Measurements from ENCODE around the gene LYZL1.
"Not testable (repeated sequence)": the region's sequence is repeated elsewhere in the genome, so short reads cannot be mapped to it uniquely, and the experiment has no call there.

Gene LYZL1

DNA sequence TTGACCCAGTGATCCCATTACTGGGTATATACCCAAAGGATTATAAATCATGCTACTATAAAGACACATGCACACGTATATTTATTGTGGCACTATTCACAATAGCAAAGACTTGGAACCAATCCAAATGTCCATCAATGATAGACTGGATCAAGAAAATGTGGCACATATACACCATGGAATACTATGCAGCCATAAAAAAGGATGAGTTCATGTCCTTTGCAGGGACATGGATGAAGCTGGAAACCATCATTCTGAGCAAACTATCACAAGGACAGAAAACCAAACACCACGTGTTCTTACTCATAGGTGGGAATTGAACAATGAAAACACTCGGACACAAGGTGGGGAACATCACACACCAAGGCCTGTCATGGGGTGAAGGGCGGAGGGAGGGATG, 48.7 kb downstream of the LYZL1 start:
- not testable (repeated sequence) for DNase-seq

GRCh38 chr10:29343607-29344038, 54.8 kb downstream of the LYZL1 start:
- DNase-seq, result no peak

DNA sequence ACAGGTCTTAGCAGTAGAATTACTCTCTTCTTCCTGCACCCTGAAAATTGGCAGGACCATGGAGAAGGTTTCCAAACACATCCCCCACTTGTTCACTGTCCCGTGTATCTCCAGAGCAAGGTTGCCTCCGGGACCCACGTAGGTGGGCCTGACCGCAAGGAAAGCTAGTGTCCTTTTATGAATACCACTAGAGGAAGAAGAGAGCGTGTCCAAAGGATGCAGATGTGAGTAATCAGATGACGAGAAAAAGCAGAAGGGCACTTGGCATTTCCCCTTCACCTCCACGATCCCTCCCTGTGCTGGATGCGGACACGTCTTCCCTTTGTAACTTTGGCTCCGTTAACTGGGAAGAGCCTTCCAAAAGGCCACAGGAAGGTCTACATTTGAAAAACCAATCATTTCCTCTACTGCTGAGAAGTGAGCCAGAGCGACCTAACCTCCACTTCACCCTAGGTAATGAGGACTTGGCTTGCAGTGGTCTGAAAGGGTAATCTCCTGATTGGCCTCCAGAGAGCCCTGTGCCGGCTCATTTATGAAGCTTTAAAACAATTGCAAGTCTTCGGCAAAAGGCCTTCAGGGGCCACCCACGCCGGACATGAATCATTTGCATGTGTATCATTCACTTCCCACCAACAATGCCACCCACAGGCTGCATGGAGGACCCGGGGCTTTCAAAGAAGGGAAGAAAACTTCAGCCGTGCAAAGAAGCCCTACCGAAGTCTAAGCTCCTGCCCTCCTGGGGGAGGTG, 55.4 kb downstream of the LYZL1 start:
- DNase-seq, result no peak

- DNase-seq, result no peak
These were observed 56.5 kb downstream of the LYZL1 start for GRCh38 chr10:29345144-29345909.

GRCh38 chr10:29345910-29346209, 57.0 kb downstream of the LYZL1 start:
- no peak for DNase-seq

DNA sequence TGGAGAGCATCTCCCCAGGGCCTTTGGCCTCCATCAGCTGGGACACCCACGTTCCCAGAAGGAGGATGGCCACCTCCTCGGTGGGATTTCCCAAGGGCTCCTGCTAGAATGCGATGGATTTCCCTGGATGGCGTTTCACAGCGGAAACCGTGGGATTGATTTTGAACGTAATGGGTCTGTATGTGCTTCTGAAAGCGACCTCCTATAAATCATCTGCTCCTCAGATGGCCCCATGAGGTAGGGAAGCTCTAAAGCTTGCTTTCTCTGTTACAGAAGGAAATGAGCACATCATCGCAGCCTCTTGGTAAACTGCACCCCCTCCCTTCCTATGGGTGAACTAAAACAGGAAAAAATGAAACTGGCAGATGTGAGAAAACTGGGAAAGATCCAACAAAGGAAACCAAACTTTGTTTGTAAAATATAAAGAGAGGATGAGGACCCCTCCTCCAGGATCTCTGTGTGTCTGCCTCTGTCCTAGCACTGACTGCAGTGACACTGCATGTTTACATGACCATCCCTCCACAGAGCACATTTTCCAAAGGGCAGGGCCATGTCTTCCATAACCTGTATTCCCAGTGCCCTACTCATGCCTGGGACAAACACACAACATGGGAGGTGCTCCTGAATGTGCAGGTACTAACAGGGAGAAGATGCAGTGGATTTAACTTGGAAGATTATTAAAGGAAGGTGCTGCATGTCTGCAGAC, 57.6 kb downstream of the LYZL1 start:
- no peak for DNase-seq

- DNase-seq, result no peak
These were observed 60.0 kb downstream of the LYZL1 start for GRCh38 chr10:29348836-29349235.

- no peak for DNase-seq
These were observed 64.4 kb downstream of the LYZL1 start for GRCh38 chr10:29353305-29353704.

DNA sequence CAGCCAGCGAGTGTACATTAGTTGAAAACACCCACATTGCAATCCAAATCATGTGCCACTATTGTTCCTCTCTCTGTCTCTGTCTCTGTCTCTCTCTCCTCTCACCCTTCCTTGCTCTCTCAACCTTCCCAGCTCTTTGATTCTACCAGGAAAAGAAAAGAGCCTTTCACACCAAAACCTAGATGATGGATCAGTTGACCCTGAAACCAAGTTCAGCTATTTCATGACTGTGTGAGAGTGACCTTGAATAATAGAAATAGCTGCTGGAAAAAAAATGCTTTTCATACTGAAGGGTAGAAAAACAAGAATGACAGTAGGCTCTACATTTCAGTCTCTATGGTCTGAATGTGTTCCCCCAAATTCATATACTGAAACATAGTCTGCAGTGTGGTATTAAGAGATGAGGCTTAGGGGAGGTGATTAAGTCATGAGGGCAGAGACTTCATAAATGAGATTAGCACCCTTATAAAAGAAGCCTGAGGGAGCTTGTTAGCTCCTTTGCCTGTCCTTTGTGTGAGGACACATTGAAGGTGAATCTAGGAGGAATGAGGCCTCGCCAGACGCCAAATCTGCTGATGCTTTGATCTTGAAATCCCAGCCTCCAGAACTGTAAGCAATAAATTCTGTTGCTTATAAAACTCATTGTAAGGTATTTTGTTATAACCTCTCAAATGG, 65.2 kb downstream of the LYZL1 start:
- DNase-seq, result no peak

DNA sequence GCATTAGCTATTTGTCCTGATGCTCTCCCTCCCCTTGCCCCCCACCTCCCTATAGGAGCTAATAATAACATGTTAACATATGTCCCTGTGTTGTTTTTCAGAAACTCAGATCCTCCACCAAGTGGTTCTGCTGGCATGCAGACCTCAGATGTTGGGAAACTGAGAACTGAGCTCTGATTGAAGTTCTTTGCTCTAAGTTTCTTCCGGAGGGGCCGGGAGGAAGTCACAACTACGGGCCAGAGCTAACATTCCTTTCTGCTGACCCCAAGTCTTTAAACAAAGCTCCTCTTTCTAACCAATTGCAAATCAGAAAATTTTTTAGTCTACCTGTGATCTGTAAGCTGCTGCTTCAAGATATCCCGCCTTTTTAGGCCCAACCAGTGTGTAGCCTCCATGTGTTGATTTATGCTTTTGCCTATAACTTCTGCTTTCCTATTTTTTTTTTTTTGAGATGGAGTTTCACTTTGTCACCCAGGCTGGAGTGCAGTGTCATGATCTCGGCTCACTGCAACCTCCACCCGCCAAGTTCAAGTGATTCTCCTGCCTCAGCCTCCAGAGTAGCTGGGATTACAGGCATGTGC, 66.6 kb downstream of the LYZL1 start:
- DNase-seq, result no peak

GRCh38 chr10:29356931-29357330, 68.1 kb downstream of the LYZL1 start:
- no peak for DNase-seq

GRCh38 chr10:29358010-29358616, 69.2 kb downstream of the LYZL1 start:
- no peak for DNase-seq

DNA sequence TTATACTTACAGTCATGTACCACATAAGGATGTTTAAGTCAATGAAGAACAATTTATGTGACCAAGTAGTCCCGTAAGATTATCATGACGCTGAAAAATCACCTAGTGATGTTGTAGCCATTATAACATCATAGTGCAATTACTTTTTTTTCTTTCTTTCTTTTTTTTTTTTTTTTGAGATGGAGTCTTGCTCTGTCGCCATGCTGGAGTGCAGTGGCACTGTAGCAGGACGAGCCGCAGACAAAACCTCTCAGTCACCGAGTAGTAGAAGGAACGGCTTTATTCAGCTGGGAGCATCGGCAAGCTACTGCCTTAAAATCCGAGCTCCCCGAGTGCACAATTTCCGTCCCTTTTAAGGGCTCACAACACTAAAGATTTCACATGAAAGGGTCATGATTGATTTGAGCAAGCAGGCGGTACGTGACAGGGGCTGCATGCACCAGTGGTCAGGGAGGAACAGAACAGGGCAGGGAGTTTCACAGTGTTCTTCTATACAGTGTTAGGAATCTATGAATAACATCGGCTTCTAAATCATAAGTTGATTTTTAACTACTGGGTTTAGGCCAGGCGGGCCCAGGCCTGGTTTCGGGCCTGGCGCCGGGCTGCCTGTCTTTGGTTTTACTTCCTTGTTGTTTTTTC, 71.5 kb downstream of the LYZL1 start:
- DNase-seq, result not testable (repeated sequence)
